NCI-H146 treated with DMSO at 0.1 percent for 48 hours (cell line): ENCODE data around the gene CENPU.
"Not testable (repeated sequence)": the region's sequence is repeated elsewhere in the genome, so short reads cannot be mapped to it uniquely, and the experiment has no call there.

Experiments
- DNase-seq: peaks from one replicate; lab custom pipeline; 2025; ENCODE audit not compliant: unreplicated experiment; lab: John Stamatoyannopoulos, UW

The CENPU gene, protein sequence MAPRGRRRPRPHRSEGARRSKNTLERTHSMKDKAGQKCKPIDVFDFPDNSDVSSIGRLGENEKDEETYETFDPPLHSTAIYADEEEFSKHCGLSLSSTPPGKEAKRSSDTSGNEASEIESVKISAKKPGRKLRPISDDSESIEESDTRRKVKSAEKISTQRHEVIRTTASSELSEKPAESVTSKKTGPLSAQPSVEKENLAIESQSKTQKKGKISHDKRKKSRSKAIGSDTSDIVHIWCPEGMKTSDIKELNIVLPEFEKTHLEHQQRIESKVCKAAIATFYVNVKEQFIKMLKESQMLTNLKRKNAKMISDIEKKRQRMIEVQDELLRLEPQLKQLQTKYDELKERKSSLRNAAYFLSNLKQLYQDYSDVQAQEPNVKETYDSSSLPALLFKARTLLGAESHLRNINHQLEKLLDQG

DNA sequence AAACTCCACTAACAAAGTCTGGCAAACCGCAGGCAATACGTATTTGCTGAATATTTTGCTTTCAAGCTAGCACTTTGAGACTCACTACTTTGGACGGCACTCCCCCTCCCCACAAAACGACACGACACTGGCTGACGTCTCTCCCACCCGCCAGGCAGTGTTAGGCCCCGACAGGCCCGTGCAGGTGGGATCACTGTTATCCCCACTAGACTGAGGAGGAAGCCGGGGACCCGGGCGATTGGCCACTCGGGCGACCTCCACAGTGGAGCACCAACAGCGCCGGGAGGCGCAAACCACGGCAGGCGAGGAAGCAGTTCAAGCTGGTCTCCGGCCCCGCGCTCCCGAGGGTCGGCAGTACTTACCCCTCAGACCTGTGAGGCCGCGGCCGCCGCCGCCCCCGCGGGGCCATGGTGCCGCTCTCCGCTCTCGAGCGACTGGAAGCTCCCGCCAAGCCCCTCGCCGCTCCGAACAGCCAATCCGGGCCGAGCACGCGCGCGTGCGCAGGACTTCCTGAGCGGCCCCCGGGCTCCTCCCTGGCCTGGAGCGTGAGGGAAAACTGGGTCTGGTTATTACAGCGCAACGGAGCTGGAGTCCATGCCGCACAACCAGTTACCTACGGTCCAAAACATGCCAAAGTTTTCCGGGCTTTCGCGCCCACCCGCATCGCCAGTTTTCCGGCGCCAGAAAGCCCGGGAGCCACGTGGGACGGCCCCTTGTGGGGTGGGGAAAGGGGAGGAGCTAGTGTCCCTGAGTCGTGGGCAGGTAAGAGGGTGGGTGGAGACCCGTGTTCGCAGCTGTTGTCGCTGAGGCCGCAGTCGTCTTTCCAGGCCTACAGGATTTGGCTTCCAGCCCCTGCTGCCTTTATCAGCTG, at the start of gene CENPU:
TSS of gene CENPU (minus strand) at position 443 of the 871 bp plus-strand sequence. CDS start at position 409, 34 bp downstream.
- DNase-seq = peak; percentile 89

DNA sequence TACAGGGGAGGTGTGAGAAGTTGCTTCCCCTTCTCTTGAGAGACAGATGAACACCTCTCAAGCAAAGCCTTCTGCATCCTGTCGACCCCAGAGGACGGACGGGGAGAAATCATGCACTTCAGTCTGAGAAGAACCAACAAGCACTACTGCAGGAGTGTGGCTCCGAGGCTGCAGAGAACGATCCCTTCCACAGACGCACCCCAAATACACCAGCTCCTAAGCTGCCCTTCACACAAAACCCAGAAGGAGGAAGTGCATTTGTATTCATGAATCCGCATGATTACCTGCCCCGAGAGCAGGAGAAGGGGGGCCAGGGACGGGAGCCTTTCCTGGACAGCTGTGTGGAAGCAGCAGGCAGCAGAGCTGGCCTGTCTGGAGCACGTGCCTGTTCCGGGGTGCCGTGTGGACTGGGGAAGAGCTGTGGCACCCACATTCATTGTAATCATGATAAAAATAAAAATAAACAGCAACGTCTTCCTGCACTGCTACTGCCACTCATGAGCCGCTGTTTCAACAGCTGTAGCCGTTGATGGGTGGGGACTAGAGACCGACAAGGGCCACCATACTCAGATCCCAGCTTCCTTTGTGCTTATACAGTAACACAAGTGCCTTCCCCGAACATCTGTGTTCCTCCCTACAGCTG, 49.0 kb upstream of the CENPU start:
- no peak for DNase-seq

DNA sequence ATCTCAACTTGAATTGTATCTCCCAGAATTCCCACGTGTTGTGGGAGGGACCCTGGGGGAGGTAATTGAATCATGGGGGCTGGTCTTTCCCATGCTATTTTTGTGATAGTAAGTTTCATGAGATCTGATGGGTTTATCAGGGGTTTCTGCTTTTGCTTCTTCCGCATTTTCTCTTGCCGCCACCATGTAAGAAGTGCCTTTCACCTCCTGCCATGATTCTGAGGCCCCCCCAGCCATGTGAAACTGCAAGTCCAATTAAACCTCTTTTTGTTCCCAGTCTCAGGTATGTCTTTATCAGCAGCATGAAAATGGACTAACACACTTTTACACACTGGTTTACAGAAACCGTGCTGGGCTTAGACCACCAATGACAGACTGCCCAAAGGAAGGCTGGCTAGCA, 45.3 kb upstream of the CENPU start:
- not testable (repeated sequence) for DNase-seq

DNA sequence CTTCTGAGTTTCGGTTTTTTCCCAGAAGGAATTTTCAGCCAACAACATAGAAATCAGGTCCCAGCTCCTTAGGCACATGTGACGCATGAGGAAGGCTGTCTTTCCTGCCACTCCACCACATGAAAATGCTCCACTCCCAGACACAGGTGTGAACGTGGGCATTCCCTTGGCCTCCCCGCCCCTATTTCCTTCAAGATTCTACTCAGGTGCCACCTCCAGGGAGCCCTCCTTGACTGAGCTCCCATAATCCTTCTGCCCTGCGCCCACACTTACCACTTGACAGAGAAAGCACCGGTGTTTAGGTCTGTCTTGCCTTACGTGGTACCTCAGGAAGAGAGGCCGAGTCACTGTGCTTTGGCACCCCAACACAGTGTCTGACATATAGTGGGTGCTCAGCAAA, 44.4 kb upstream of the CENPU start:
- DNase-seq = no peak

DNA sequence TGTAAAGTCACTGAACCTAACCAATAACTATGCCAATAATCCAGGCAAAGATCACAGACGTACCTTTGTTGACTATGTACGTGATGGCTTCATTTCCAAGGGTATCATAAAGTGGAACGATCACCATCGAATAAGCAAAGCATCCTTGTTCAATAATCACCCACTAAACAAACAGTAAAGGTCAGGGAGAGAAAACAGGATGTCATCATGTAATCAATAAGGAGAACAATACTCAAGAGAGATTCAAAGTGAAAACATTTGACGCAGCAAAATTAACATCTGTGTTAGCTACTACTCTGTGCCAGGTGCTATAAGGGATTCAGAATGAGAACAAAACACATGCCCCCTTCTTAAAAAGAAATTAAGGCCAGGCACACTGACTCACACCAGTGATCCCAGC, 42.9 kb upstream of the CENPU start:
- no peak for DNase-seq

DNA sequence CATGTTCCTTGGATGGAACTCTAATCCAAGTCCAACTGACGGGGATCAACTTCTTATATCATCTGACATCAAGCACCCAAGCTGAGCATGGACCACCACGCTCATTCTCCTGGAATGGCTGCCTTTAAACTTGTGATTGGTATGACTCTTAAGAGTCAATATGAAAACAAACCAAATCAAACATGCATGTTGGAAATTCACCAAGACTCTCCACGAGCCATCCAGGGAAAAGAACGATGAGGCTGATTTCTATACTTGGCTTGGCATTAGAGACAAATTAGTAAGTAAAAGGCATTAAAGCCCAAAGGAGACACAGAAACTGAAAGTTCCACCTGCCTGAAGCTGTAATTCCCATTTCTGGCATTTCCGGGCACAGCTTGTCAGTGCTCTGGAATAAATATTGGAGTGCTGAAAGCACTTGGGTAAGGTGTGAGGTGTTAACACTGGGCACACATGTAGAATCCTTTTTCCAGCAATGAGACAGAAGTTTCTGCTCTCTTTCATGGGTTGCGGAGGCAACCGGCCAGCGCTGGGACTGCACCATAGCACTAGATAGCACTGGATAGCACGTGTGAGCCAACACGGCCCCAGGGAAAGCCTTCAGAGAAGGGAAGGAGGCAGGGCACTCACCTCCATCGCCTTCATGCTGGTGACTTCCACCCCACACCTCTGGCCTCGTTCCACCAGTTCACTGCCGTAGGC, 42.1 kb upstream of the CENPU start:
- DNase-seq = no peak

DNA sequence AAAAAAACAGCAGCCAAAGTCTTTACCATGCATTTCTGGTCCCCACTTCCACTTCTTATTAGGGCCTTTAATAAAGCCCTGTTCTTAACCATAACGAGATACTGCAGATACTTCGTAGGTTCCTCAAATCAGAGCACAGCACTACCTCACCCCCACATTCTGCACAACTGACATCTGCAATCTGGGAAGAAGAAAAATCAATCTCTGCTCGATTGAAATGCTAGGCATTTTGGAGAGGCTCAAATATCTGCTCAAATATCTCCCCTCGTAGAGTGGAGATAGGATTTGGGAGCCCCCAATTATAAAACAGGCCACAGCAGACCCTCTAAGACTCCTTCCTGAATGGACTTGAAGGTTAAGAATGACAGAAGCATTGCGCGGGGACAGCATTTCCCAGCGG, 40.3 kb upstream of the CENPU start:
- DNase-seq = no peak

DNA sequence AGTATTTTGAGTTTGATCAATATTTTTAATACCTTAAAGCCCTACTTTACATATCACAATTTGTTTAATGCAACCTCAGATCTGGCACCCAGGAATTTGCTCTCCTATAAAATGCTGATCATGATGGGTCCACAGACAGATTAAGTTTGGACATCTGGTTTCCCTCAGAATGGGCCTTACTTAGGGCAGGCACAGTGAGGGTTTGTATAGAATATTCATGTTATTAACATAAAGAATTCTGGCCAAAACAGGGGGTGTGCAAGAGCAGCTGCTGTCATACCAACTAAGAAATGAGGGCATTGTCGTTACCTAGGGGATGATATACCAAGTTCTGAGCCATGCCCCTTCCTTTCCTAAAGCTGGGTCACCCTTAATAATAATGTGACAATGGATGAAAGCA, 37.5 kb upstream of the CENPU start:
- no peak for DNase-seq

DNA sequence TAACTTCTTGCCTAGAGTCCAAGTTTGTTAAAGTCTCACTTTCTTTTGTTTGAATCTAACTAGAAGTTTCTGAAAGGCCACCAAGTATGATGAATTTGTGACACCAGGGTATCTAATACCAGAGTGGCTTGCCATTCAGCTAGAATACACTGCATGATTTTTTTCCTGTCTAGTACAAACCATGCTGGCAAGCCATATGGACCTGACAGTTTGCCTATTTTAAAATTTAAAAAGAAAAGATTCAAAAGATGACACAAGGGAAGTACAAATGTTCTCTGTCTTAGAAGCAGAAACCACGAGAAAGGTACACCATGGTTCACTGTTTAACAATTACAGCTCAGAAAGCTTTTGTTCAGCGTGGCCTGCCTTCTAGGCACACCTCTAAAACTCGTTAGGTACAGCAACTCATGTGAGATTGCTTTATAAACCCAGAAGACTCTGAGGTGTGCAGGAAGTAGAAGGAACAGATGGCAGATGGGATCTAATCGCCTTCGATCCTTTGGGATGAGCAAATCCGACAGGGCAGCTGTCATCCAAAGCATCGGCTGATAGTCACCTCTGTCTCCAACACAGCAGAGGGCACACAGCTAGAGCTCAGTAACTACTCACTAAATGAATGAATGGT, 35.4 kb upstream of the CENPU start:
- no peak for DNase-seq

DNA sequence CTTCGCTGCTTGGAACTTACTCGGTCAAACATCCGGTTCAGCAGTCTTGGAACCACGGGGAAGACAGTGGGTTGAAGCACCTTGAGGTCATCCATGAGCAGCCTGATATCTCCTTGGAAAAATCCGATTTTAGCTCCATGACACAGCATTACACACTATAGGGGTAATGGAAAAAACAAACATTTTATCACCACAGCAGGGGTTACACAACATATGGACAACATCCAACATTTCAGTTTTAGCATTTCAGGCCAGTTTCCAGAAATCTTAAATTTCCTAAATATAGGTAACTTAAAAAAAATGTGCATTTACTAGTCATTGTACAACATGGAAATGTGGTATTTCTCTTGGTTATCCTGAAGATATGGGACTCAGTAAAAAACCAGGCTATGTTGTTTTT, 34.4 kb upstream of the CENPU start:
- no peak for DNase-seq

DNA sequence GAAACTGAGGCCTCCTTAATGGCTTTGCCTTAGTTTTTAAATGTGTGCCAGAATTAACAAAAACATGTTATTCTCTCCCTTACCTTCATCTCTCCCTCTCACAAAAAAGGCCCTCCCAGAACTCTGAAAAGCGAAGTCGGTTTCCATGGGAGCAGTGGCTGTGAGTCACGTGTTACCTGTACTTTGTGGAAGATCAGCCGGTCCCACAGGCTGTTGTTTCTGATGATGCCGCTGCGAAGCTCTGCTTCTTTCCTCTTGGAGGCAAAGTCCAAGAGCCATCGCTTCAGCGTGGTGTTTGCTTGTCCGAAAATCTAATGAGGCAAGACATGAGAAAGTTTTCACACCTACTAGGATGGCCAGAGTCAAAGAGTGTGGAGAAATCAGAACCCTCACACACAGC, 32.5 kb upstream of the CENPU start:
- DNase-seq = no peak

DNA sequence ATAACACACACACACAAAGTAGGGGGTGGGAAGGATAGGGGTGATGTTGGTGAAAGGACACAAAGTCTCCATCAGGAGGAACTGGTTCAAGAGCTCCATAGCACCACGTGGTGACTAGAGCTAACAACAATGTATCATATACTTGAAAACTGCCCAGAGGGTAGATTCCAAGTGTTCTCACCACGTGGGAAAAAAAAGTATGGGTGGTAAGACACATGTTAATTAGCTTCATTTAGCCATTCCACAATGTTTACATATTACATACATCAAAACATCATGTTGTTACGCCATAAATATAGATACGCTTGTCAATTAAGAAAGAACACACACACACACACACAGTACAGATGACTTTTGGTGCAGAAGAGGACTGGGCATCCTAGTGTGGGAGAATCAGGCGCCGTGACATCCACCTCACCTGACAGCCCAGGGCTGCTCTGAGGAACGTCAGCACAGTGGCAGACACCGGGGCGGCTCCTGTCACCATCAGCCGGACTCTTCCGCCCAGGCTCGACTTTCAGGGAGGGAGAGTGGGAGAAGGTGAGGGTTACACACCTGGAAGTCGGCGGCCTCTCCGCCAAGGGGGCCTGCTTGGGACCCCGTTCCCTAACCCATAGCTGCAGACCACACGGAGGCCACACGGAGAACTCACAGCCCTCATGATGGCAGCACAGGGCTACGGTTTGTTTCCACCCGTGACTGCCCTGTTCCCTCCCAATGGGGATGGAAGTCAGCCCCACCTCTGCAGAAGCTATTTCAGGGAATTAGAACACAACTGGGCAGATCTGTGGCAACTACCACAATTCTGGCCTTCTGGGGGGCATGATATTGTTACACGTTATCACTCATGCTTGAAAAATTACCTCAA, 31.8 kb upstream of the CENPU start:
- no peak for DNase-seq

DNA sequence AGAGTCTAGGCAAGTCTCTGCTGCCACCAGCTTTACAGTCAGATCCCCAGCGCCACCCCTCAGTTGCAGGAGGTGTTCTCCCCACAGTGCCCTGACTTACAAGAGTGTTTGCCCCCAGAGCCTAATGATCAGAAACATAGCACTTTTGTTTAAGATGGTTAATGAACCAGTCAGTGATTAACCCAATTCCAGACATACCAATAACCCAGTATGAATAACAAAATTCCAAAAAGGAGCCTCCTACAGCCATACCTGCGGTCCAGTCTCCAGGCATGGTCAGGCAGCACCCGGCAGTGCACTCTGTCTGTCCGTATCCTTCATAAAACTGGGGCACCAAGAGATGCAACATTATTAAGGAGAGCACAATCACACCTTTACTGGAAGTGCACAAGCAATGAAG, 30.7 kb upstream of the CENPU start:
- DNase-seq = no peak

DNA sequence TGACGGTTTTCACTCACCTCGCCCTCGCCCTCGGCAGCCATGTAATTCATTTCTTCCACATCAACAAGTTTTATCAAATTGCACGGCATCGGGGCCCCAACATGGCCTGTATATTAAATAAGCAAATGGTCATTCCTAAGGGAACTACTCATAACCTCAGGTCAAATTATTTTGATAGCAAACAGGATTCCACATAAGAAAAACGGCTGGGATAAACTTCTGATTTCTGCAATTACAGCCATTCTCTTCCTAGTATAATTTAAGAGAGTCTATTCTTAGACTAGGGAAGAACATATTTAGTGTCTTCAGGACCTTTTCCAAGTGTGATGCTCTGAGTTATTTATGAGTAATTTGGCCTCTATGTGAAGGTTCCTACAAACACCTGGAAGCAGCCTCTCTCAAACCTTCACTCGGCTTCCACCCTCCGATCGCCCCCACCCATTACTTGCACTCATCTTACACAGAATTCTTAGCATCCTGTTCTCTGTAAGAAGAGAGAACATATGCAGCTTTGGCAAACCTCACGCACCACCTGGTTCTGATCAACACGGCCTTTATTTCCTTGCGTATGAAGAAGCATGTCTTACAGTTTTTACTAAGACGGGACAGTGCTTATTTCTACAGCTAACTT, 29.4 kb upstream of the CENPU start:
- no peak for DNase-seq

DNA sequence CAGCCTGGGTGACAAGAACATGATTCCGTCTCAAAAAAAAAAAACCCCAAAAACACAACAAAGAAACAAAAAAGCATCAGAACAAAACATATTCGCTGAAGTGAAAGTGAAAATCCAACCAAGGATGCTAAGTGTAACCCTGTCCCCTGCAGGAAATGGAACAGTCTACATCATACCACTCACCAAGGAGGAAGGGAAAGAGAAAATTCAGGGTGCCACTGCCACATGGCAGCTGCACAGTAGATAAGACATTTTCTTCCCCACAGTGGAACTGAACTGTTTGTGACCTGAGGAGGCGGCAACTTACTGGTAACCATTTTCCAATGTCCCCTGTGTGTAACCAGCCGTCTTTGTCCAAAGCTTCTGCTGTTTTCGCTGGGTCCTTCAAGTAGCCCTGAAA, 28.2 kb upstream of the CENPU start:
- DNase-seq = no peak

DNA sequence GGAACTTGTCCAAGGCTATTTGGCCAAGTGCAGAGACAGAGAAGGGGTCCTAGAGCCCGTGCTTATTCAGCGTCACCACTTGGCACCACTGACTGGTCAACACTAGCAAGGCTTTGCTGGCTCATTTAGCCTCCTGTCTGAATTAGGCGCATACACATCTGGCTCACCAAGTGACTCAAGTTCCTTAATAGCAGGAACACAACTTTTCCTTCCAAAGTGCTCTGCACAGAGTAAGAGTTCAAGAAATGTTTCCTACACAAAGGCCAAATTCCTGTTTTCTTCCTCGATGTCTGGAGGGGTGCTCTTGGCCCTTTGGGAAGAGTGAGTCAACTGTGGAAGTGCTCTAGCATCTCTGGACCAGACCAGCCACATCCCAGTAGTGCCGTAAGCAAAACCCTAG, 26.8 kb upstream of the CENPU start:
- no peak for DNase-seq

DNA sequence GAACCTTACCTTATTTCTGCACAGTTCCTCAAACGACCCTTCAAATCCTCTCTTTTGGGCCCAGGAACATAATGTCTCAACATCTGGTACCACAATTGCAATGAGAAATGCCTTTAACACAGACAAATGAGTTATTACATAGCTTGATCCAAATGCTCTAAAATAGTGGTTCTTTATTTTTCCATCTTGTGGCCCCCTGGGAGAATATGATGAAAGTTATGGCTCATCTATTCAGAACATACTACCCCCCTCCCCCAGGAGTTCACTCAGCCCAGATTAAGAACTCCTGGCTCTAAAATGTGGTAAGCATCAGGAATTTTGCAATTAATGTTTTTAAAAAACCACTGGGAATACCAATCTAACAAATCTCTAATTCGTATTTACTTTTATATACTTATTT, 23.9 kb upstream of the CENPU start:
- no peak for DNase-seq

DNA sequence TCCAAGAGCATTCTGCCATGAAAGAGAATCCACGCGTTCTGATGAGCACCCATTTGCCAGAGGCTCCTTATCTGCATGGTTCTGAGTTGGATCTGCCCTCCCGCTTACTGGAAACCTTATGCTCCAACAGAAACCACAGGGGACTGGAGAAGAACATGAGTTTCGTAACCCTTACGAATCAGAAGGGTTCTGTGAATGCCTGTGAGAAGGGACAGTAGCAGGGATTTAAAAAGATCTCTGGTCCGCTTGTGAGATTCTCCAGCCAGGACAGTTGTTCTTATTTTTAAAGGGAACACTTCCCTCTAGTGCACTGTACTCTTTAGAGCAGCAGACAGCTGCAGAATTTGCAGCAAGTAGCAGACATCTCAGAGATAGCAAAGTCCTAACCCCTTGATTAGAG, 22.5 kb upstream of the CENPU start:
- DNase-seq = no peak

DNA sequence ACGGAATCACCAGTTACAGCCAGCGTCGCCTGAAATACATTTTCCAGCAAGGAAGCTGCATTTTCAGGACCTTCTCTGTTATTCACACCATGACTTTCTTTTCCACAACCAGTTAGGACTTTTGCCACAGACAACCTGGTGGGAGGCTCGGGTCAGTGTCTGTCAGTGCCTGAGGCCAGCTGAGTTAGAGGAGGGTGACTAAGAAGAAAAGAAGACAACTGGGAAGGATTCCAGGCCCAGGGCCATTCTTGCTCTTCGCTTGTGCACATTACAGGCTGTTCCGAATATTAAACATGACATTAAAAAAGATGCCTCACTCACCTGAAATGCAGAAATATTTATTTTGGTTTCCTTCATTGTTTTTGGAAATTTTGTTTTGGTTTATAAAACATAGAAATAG, 21.4 kb upstream of the CENPU start:
- DNase-seq = no peak
